Activated T-cell treated with anti-CD3 and anti-CD28 coated beads, Interleukin-2, amount 50 U/mL, for 72 hours (primary cell): ENCODE results near the gene MSH3. TPM values are rescaled to one million over a fixed set of nuclear protein-coding genes. Genes with fewer than 3 reads are reported as not detected.

Experiments
- total RNA-seq, 2 donors: library from RNA; stranded (reverse); gene quantifications; one replicate each; pipeline ENCODE4 v1.2.3, GENCODE V29; 2022

MSH3 gene
- total RNA-seq, 2 donors from 2014 or later = 22.0 to 24.4 TPM

Other genes with a start within 250 kb of the MSH3 start
- gene ZFYVE16, start 246.6 kb upstream of the MSH3 start, total RNA-seq = 10 to 100 TPM; 11.3 to 17.8 TPM
- under 1 TPM in 1 of 2 donors, not detected in 1; 0.35 TPM for gene FAM151B, start 166.6 kb upstream of the MSH3 start, total RNA-seq
- gene ANKRD34B, start 84.4 kb upstream of the MSH3 start, total RNA-seq = not detected
- 10 to 100 TPM; 48.6 to 49.4 TPM for gene DHFR, start 331 bp downstream of the MSH3 start, total RNA-seq